ENCODE measurements around the gene GXYLT2. TPM values are rescaled to one million over a fixed set of nuclear protein-coding genes. Genes with fewer than 3 reads are reported as not detected.
A peak's percentile ranks its signal among the peaks of the same experiment; 100 is the strongest.

The GXYLT2 gene
- total and polyA plus RNA-seq, 8 donors, result 12.4 to 27.9 (median 16.7) TPM

GRCh38 chr3:72962317-72962716, 74.5 kb downstream of the GXYLT2 start:
- H3K9me3 ChIP-seq, result no peaks in the 10 kb centered on the region
- intact Hi-C loops (cut with DNase I), result no loop called here
- DNase-seq (no peak), ATAC-seq (no peak)
- H3K4me3 ChIP-seq, result no peak overlapping the region
- H3K36me3 ChIP-seq, result no peaks in the 10 kb centered on the region
- no peak for TF ChIP-seq CTCF (IDR thresholded peaks at IDR 0.05)
- H3K27ac ChIP-seq, result no peak overlapping the region
- H3K4me1 ChIP-seq, result peaks cover 0 to 6% of the 10 kb centered on the region in 2 donors
- H3K27me3 ChIP-seq, result no peaks in the 10 kb centered on the region

- Histone ChIP-seq H3K27me3 (no peaks in the 10 kb centered on the region), H3K4me3 (no peak overlapping the region), H3K9me3 (no peaks in the 10 kb centered on the region), H3K36me3 (no peaks in the 10 kb centered on the region), H3K4me1 (peaks cover 0 to 6% of the 10 kb centered on the region in 2 donors), H3K27ac (no peak overlapping the region)
- ATAC-seq (no peak), DNase-seq (no peak)
- intact Hi-C loops (cut with DNase I), result no loop called here
- no peak for TF ChIP-seq CTCF (IDR thresholded peaks at IDR 0.05)
Observed at GRCh38 chr3:72964633-72965032, 76.8 kb downstream of the GXYLT2 start.

GRCh38 chr3:72968266-72968664, 80.4 kb downstream of the GXYLT2 start:
- Histone ChIP-seq H3K9me3 (no peaks in the 10 kb centered on the region), H3K4me3 (no peak overlapping the region), H3K36me3 (no peaks in the 10 kb centered on the region), H3K27ac (no peak overlapping the region), H3K27me3 (no peaks in the 10 kb centered on the region), H3K4me1 (no peaks in the 10 kb centered on the region)
- TF ChIP-seq CTCF (IDR thresholded peaks at IDR 0.05), result no peak
- ATAC-seq, result peak; percentile 44
- intact Hi-C loops (cut with DNase I), result no loop called here
- DNase-seq, result no peak

GRCh38 chr3:72969766-72970165, 81.9 kb downstream of the GXYLT2 start:
- DNase-seq (no peak), ATAC-seq (no peak)
- Histone ChIP-seq H3K27ac (no peak overlapping the region), H3K36me3 (no peaks in the 10 kb centered on the region), H3K9me3 (no peaks in the 10 kb centered on the region), H3K4me1 (no peaks in the 10 kb centered on the region), H3K27me3 (no peaks in the 10 kb centered on the region), H3K4me3 (no peak overlapping the region)
- TF ChIP-seq CTCF (IDR thresholded peaks at IDR 0.05), result no peak
- intact Hi-C loops (cut with DNase I), result no loop called here

- Histone ChIP-seq H3K4me3 (no peak overlapping the region), H3K27me3 (no peaks in the 10 kb centered on the region), H3K27ac (no peak overlapping the region), H3K36me3 (no peaks in the 10 kb centered on the region), H3K9me3 (no peaks in the 10 kb centered on the region), H3K4me1 (no peaks in the 10 kb centered on the region)
- TF ChIP-seq CTCF (IDR thresholded peaks at IDR 0.05), result no peak
- ATAC-seq (no peak), DNase-seq (no peak)
- intact Hi-C loops (cut with DNase I), result no loop called here
Observed at GRCh38 chr3:72970942-72971341, 83.1 kb downstream of the GXYLT2 start.
